ENCODE data around the gene MACO1. TPM values are rescaled to one million over a fixed set of nuclear protein-coding genes. Genes with fewer than 3 reads are reported as not detected.

The MACO1 gene
- total RNA-seq, 1 experiment from 2014 or later = 16.3 TPM

DNA sequence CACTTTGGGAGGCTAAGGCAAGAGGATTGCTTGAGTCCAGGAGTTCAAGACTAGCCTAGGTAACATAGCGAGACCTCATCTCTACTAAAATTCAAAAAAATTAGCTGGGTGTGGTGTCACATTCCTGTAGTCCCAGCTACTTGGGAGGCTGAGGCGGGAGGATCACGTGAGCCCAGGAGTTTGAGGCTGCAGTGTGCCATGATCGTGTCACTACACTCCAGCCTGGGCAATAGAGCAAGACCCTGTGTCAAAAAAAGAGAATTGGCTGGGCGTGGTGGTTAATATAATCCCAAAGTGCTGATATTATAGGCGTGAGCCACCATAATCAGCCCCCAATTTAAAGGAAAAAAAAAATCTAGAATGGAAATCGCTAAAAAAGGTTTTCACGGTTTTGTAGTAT, 7.0 kb downstream of the MACO1 start:
- Histone ChIP-seq H3K4me2 (ENCODE audit: insufficient read depth, insufficient read length, low read length) (no peak overlapping the region), H3K79me1 (ENCODE audit: insufficient read depth, low read depth, low read length, poor library complexity, severe bottlenecking) (peaks cover 3% of the 10 kb centered on the region), H3K9me3 (ENCODE audit: control insufficient read depth, low read depth, low read length) (no peaks in the 10 kb centered on the region), H3K23me2 (ENCODE audit: insufficient read length, low read depth, low read length, poor library complexity, severe bottlenecking) (no peaks in the 10 kb centered on the region), H2BK120ac (ENCODE audit: low read depth, low read length, poor library complexity, severe bottlenecking) (no peak overlapping the region), H4K8ac (replicated peaks; ENCODE audit: insufficient read length, low read depth, low read length) (no peak overlapping the region), H2BK5ac (ENCODE audit: insufficient read length, low read length) (no peak overlapping the region), H4K5ac (ENCODE audit: insufficient read length, low read depth, low read length) (no peak overlapping the region), H2AFZ (ENCODE audit: low read length) (no peak overlapping the region), H3K4ac (ENCODE audit: low read depth, low read length) (no peak overlapping the region), H2BK20ac (ENCODE audit: low read depth, low read length, poor library complexity, severe bottlenecking) (no peak overlapping the region), H4K20me1 (ENCODE audit: control insufficient read depth, insufficient read depth, insufficient read length) (no peaks in the 10 kb centered on the region), H2BK15ac (ENCODE audit: low read depth, low read length) (no peak overlapping the region), H4K91ac (ENCODE audit: insufficient read length, low read depth, low read length) (no peak overlapping the region), H3K14ac (ENCODE audit: insufficient read depth, low read length) (no peak overlapping the region), H3K9ac (ENCODE audit: extremely low read depth, insufficient read length, low read length) (no peak overlapping the region), H3K18ac (ENCODE audit: insufficient read length, low read depth, low read length) (no peak overlapping the region), H3K27ac (ENCODE audit: insufficient read length, low read depth, low read length) (no peak overlapping the region), H2BK12ac (ENCODE audit: insufficient read length, low read depth, low read length) (no peak overlapping the region), H3K27me3 (ENCODE audit: insufficient read depth, low read length) (no peaks in the 10 kb centered on the region), H3K23ac (ENCODE audit: insufficient read length, low read depth, low read length) (no peak overlapping the region), H3T11ph (ENCODE audit: low read length) (no peak overlapping the region), H3K4me1 (ENCODE audit: insufficient read depth, low read length) (no peaks in the 10 kb centered on the region), H3K56ac (ENCODE audit: insufficient read length, low read depth, low read length) (no peak overlapping the region), H2AK5ac (ENCODE audit: insufficient read length, low read length) (no peak overlapping the region), H3K79me2 (ENCODE audit: insufficient read depth, low read length) (no peaks in the 10 kb centered on the region)
- no peak for DNase-seq
- Mint-ChIP-seq H3K36me3 (ENCODE audit: insufficient read depth in 1 of 3, low read depth in 3 of 3) (no peaks in the 10 kb centered on the region), H3K27me3 (ENCODE audit: low read depth) (no peaks in the 10 kb centered on the region), H3K4me1 (peaks cover 0 to 1% of the 10 kb centered on the region in 2 experiments; a peak in 1 of 4 replicates), H3K27ac (no peak overlapping the region), H3K4me3 (no peak overlapping the region), H3K9me3 (no peaks in the 10 kb centered on the region)
- TF ChIP-seq, protein P1, sequence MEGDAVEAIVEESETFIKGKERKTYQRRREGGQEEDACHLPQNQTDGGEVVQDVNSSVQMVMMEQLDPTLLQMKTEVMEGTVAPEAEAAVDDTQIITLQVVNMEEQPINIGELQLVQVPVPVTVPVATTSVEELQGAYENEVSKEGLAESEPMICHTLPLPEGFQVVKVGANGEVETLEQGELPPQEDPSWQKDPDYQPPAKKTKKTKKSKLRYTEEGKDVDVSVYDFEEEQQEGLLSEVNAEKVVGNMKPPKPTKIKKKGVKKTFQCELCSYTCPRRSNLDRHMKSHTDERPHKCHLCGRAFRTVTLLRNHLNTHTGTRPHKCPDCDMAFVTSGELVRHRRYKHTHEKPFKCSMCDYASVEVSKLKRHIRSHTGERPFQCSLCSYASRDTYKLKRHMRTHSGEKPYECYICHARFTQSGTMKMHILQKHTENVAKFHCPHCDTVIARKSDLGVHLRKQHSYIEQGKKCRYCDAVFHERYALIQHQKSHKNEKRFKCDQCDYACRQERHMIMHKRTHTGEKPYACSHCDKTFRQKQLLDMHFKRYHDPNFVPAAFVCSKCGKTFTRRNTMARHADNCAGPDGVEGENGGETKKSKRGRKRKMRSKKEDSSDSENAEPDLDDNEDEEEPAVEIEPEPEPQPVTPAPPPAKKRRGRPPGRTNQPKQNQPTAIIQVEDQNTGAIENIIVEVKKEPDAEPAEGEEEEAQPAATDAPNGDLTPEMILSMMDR (conservative IDR thresholded peaks at IDR 0.05) = no peak
- WGBS (ENCODE audit: extremely low coverage, insufficient read length, low lambda C conversion rate) = no CpG with 5 or more reads among the region's 8 CpGs
